CD14-positive monocyte (primary cell): ENCODE results near the gene TENM3. TPM values are rescaled to one million over a fixed set of nuclear protein-coding genes. Genes with fewer than 3 reads are reported as not detected.

Experiments
- DNase-seq, 3 donors: peaks; one replicate each; pipeline ENCODE4 v3.0.0-alpha.2; 2011 to 2022
- H2AFZ ChIP-seq: 2 replicates; pipeline ENCODE4 v1.6.0; 2012; ENCODE audit warnings: mild to moderate bottlenecking, low read depth, low read length, inconsistent platforms; ENCODE audit not compliant: insufficient read depth, poor library complexity, severe bottlenecking
- H3K27ac ChIP-seq, 2 donors: 1 replicate in 1 of 2; 2 replicates in 1 of 2; pipeline ENCODE4 v1.5.1; 2012 to 2013; ENCODE audit warnings: low read length in 2 of 2, control low read depth in 1 of 2, inconsistent platforms in 1 of 2, low read depth in 1 of 2, mild to moderate bottlenecking in 1 of 2
- H3K27me3 ChIP-seq, 2 donors: one replicate each; pipeline versions ENCODE4 v1.6.0 to v1.6.1; 2011 to 2013; ENCODE audit warnings: low read length in 2 of 2; ENCODE audit not compliant: control insufficient read depth in 2 of 2, insufficient read depth in 2 of 2
- H3K36me3 ChIP-seq, 2 donors: replicated peaks in 1 of 2; 1 replicate in 1 of 2; 2 replicates in 1 of 2; pipeline versions ENCODE4 v1.5.1 to v1.6.1; 2012 to 2013; ENCODE audit warnings: low read length in 2 of 2, control low read depth in 1 of 2, inconsistent platforms in 1 of 2, mild to moderate bottlenecking in 1 of 2; ENCODE audit not compliant: insufficient read depth in 2 of 2, control insufficient read depth in 1 of 2
- H3K4me1 ChIP-seq, 2 donors: 1 replicate in 1 of 2; 2 replicates in 1 of 2; pipeline versions ENCODE4 v1.5.1 to v1.6.1; 2012 to 2013; ENCODE audit warnings: low read length in 2 of 2, control low read depth in 1 of 2, inconsistent platforms in 1 of 2, mild to moderate bottlenecking in 1 of 2, moderate library complexity in 1 of 2; ENCODE audit not compliant: insufficient read depth in 2 of 2, control insufficient read depth in 1 of 2
- H3K4me2 ChIP-seq: replicated peaks from 2 replicates; pipeline ENCODE3; 2012; ENCODE audit warnings: low read length, moderate library complexity, mild to moderate bottlenecking; ENCODE audit not compliant: poor library complexity, severe bottlenecking; ENCODE audit errors: extremely low read depth
- H3K4me3 ChIP-seq, 3 experiments: fragments of 200-600 bp in 1 of 3; sonication (generic) in 1 of 3; replicated peaks in 1 of 3; 1 replicate in 2 of 3; 2 replicates in 1 of 3; pipeline ENCODE4 v1.5.1; 2011 to 2013; ENCODE audit warnings: low read length in 3 of 3, mild to moderate bottlenecking in 3 of 3, control low read depth in 2 of 3, low read depth in 2 of 3, inconsistent platforms in 1 of 3, moderate library complexity in 1 of 3
- H3K79me2 ChIP-seq: 2 replicates; pipeline ENCODE4 v1.6.0; 2012; ENCODE audit warnings: mild to moderate bottlenecking, control low read depth, inconsistent platforms, low read length, moderate library complexity; ENCODE audit not compliant: insufficient read depth
- H3K9ac ChIP-seq: 2 replicates; pipeline ENCODE4 v1.6.0; 2017; ENCODE audit warnings: low read length, mild to moderate bottlenecking; ENCODE audit not compliant: insufficient read depth, poor library complexity, severe bottlenecking
- H3K9me3 ChIP-seq, 2 donors: replicated peaks in 1 of 2; 1 replicate in 1 of 2; 2 replicates in 1 of 2; pipeline versions ENCODE4 v1.5.1 to v1.6.1; 2012 to 2013; ENCODE audit warnings: low read length in 2 of 2, control low read depth in 1 of 2; ENCODE audit not compliant: control insufficient read depth in 1 of 2, insufficient read depth in 1 of 2
- H4K20me1 ChIP-seq: 2 replicates; pipeline ENCODE4 v1.6.0; 2012; ENCODE audit warnings: mild to moderate bottlenecking, low read length, control low read depth, moderate library complexity; ENCODE audit not compliant: insufficient read depth
- H3K27ac Mint-ChIP-seq, 7 donors: one replicate each; pipeline ENCODE4 v1.8.0; 2020; ENCODE audit warnings: mild to moderate bottlenecking in 7 of 7, mixed read lengths in 7 of 7, moderate library complexity in 6 of 7, inconsistent platforms in 2 of 7
- H3K27me3 Mint-ChIP-seq, 3 donors: one replicate each; pipeline ENCODE4 v1.8.0; 2021 to 2022; ENCODE audit warnings: low read depth in 3 of 3, mild to moderate bottlenecking in 3 of 3, mixed read lengths in 3 of 3, moderate library complexity in 3 of 3, inconsistent platforms in 1 of 3
- H3K36me3 Mint-ChIP-seq, 2 donors: one replicate each; pipeline ENCODE4 v1.8.0; 2020; ENCODE audit warnings: mixed read lengths in 2 of 2, inconsistent platforms in 1 of 2, mild to moderate bottlenecking in 1 of 2
- H3K4me1 Mint-ChIP-seq: one replicate; pipeline ENCODE4 v1.8.0; 2020; ENCODE audit warnings: mild to moderate bottlenecking, mixed read lengths
- H3K4me3 Mint-ChIP-seq, 2 donors: one replicate each; pipeline ENCODE4 v1.8.0; 2020; ENCODE audit warnings: mild to moderate bottlenecking in 2 of 2, mixed read lengths in 2 of 2, moderate library complexity in 1 of 2
- H3K9me3 Mint-ChIP-seq, 7 donors: one replicate each; pipeline ENCODE4 v1.8.0; 2020 to 2022; ENCODE audit warnings: mixed read lengths in 7 of 7, mild to moderate bottlenecking in 6 of 7, moderate library complexity in 6 of 7, inconsistent platforms in 2 of 7
- CTCF ChIP-seq: fragments of 200-600 bp; IDR thresholded peaks from one replicate; pipeline ENCODE4 v1.8.0; 2022; ENCODE audit warnings: antibody characterized with exemption, mild to moderate bottlenecking
- WGBS: methylation state at CpG from one replicate; pipeline ENCODE4 v1.1.5; 2013; ENCODE audit warnings: missing lambda C conversion rate; ENCODE audit not compliant: insufficient coverage; 5-methylcytosine and 5-hydroxymethylcytosine counted together
- intact Hi-C, 2 donors: fragments of 100-400 bp; cut with micrococcal nuclease; formaldehyde crosslinking; loops; one replicate each; pipeline versions ENCODE4 v1.15.0 to v1.15.1; 2023
- polyA plus RNA-seq, 3 donors: library from polyadenylated mRNA; depleted of rRNA in 1 of 3; unstranded in 2 of 3; stranded (reverse) in 1 of 3; fragments of 300-500 nt in 2 of 3; fragments of >200 nt in 1 of 3; fragmentation: Illumina TruSeq in 2 of 3; gene quantifications; 1 replicate in 2 of 3; 2 replicates in 1 of 3; pipeline ENCODE4 v1.2.3, GENCODE V29; 2012 to 2021

Gene TENM3
- polyA plus RNA-seq, 3 donors = not detected

- H3K9me3 Mint-ChIP-seq = peaks cover 0 to 3% (median 0%) of the 10 kb centered on the region in 7 donors
- H4K20me1 ChIP-seq = no peaks in the 10 kb centered on the region
- H3K9me3 ChIP-seq = no peaks in the 10 kb centered on the region
- H3K27me3 ChIP-seq = no peaks in the 10 kb centered on the region
- no peak overlapping the region for H3K4me3 ChIP-seq
- H3K9ac ChIP-seq = no peak overlapping the region
- DNase-seq = no peak
- H3K4me1 ChIP-seq = no peaks in the 10 kb centered on the region
- TF ChIP-seq CTCF = no peak
- no peak overlapping the region for H3K27ac ChIP-seq
- H3K4me1 Mint-ChIP-seq = no peaks in the 10 kb centered on the region
- intact Hi-C loops = no loop called here
- no peaks in the 10 kb centered on the region for H3K36me3 Mint-ChIP-seq
- no peaks in the 10 kb centered on the region for H3K79me2 ChIP-seq
- H2AFZ ChIP-seq = no peak overlapping the region
- WGBS = 83% methylated on average over 9 of the region's 14 CpGs
- H3K27me3 Mint-ChIP-seq = no peaks in the 10 kb centered on the region
- no peak overlapping the region for H3K4me2 ChIP-seq
- H3K36me3 ChIP-seq = no peaks in the 10 kb centered on the region
- no peak overlapping the region for H3K4me3 Mint-ChIP-seq
- no peak overlapping the region for H3K27ac Mint-ChIP-seq
Measured at GRCh38 chr4:182688081-182688480, 444.9 kb downstream of the TENM3 start.

GRCh38 chr4:182694551-182694950, 451.3 kb downstream of the TENM3 start:
- H3K27ac ChIP-seq = no peak overlapping the region
- Mint-ChIP-seq H3K27me3 (no peaks in the 10 kb centered on the region), H3K36me3 (no peaks in the 10 kb centered on the region), H3K4me3 (no peak overlapping the region), H3K4me1 (no peaks in the 10 kb centered on the region), H3K9me3 (peaks cover 0 to 3% (median 0%) of the 10 kb centered on the region in 7 donors), H3K27ac (no peak overlapping the region)
- no peak overlapping the region for H3K4me2 ChIP-seq
- no peak overlapping the region for H2AFZ ChIP-seq
- H3K36me3 ChIP-seq = no peaks in the 10 kb centered on the region
- no CpG with 5 or more reads among the region's 2 CpGs for WGBS
- H3K4me1 ChIP-seq = no peaks in the 10 kb centered on the region
- no peaks in the 10 kb centered on the region for H3K27me3 ChIP-seq
- no peak overlapping the region for H3K9ac ChIP-seq
- DNase-seq = no peak
- no peak for TF ChIP-seq CTCF
- H3K9me3 ChIP-seq = no peaks in the 10 kb centered on the region
- no peaks in the 10 kb centered on the region for H3K79me2 ChIP-seq
- no peaks in the 10 kb centered on the region for H4K20me1 ChIP-seq
- no peak overlapping the region for H3K4me3 ChIP-seq
- intact Hi-C loops = no loop called here
